NB4 (cell line): ENCODE results near the gene MGAT1.

Experiments used
- POLR2A ChIP-seq: IDR thresholded peaks from 2 replicates; pipeline ENCODE4 v1.6.1; 2011; ENCODE audit warnings: mild to moderate bottlenecking; ENCODE audit not compliant: insufficient read length; ENCODE audit errors: extremely low read depth
- TF ChIP-seq, protein P1 (sequence below): IDR thresholded peaks from one replicate; pipeline ENCODE4 v1.5.1; 2012; ENCODE audit warnings: low read depth, low read length

DNA sequence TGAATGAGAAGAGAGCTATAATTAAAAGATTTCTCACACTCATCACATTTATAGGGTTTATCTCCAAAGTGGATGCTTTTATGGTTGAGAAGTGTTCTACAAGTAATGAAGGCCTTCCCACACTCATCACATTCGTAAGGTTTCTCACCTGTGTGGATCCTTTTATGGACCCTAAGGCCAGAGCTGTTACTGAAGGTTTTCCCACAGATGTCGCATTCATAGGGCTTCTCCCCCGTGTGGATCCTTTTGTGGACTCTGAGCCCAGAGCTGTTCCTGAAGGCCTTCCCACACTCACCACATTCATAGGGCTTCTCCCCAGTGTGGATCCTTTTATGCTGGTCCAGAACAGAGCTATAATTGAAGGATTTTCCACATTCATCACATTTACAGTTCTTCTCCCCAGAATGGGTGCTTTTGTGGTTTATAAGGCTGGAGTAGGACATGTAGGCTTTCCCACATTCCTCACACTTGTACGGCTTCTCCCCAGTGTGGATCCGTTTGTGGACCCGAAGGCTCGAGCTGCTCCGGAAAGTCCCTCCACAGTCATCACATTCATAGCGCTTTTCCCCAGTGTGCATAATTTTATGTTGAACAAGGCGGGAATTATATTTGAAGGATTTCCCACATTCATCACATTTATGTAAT is 48.0 kb upstream of the MGAT1 start:
- TF ChIP-seq, protein P1, sequence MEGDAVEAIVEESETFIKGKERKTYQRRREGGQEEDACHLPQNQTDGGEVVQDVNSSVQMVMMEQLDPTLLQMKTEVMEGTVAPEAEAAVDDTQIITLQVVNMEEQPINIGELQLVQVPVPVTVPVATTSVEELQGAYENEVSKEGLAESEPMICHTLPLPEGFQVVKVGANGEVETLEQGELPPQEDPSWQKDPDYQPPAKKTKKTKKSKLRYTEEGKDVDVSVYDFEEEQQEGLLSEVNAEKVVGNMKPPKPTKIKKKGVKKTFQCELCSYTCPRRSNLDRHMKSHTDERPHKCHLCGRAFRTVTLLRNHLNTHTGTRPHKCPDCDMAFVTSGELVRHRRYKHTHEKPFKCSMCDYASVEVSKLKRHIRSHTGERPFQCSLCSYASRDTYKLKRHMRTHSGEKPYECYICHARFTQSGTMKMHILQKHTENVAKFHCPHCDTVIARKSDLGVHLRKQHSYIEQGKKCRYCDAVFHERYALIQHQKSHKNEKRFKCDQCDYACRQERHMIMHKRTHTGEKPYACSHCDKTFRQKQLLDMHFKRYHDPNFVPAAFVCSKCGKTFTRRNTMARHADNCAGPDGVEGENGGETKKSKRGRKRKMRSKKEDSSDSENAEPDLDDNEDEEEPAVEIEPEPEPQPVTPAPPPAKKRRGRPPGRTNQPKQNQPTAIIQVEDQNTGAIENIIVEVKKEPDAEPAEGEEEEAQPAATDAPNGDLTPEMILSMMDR = no peak
- no peak for TF ChIP-seq POLR2A
